SK-N-SH treated with all-trans-retinoic acid at 6 μM for 48 hours (cell line): ENCODE data around the gene GPSM1.

Experiments
- ARNTL ChIP-seq: fragments of 450-650 bp; formaldehyde crosslinking; IDR thresholded peaks from 2 replicates; pipeline ENCODE4 v1.5.0; 2020; ENCODE audit warnings: low read depth, mild to moderate bottlenecking, moderate library complexity, borderline replicate concordance
- BACH2 ChIP-seq: fragments of 250-450 bp; sonication (Bioruptor Pico); IDR thresholded peaks from 2 replicates; pipeline ENCODE4 v1.9.0; 2021; ENCODE audit warnings: mild to moderate bottlenecking, borderline replicate concordance
- ESRRG ChIP-seq: fragments of 250-450 bp; sonication (Bioruptor Pico); IDR thresholded peaks from 2 replicates; pipeline ENCODE4 v1.6.1; 2021; ENCODE audit warnings: mild to moderate bottlenecking
- ISL1 ChIP-seq: fragments of 250-450 bp; sonication (Bioruptor Pico); IDR thresholded peaks from 2 replicates; pipeline ENCODE4 v2.1.2; 2022; ENCODE audit warnings: mild to moderate bottlenecking, moderate library complexity
- PATZ1 ChIP-seq: fragments of 250-450 bp; sonication (Bioruptor Pico); IDR thresholded peaks from 2 replicates; pipeline ENCODE4 v1.8.0; 2020; ENCODE audit warnings: mild to moderate bottlenecking, moderate library complexity, borderline replicate concordance
- PPARA ChIP-seq: fragments of 250-450 bp; sonication (Bioruptor Pico); IDR thresholded peaks from 2 replicates; pipeline ENCODE4 v1.5.0; 2020; ENCODE audit warnings: mild to moderate bottlenecking, borderline replicate concordance
- RARB ChIP-seq: fragments of 250-450 bp; sonication (Bioruptor Pico); IDR thresholded peaks from 2 replicates; pipeline ENCODE4 v1.8.0; 2021; ENCODE audit warnings: mild to moderate bottlenecking, moderate library complexity
- TCF4 ChIP-seq: fragments of 250-450 bp; sonication (Bioruptor Pico); IDR thresholded peaks from 2 replicates; pipeline ENCODE4 v1.8.0; 2021; ENCODE audit warnings: mild to moderate bottlenecking, moderate library complexity, borderline replicate concordance
- ZFP3 ChIP-seq: fragments of 250-450 bp; sonication (Bioruptor Pico); IDR thresholded peaks from 2 replicates; pipeline ENCODE4 v1.5.0; 2020; ENCODE audit warnings: mild to moderate bottlenecking, moderate library complexity
- ZFP30 ChIP-seq: fragments of 450-650 bp; formaldehyde crosslinking; IDR thresholded peaks from 2 replicates; pipeline ENCODE4 v1.5.0; 2022; ENCODE audit warnings: mild to moderate bottlenecking, moderate library complexity
- ZNF565 ChIP-seq: fragments of 450-650 bp; formaldehyde crosslinking; conservative IDR thresholded peaks from 2 replicates; pipeline ENCODE4 v1.5.0; 2020; ENCODE audit warnings: low read depth, mild to moderate bottlenecking, moderate library complexity
- ZNF70 ChIP-seq: fragments of 450-650 bp; formaldehyde crosslinking; IDR thresholded peaks from 2 replicates; pipeline ENCODE4 v1.5.0; 2020; ENCODE audit warnings: mild to moderate bottlenecking, moderate library complexity
- TF ChIP-seq, protein P1 (sequence below): fragments of 250-450 bp; sonication (Bioruptor Pico); IDR thresholded peaks from 2 replicates; pipeline ENCODE4 v1.5.1; 2021; ENCODE audit warnings: mild to moderate bottlenecking, moderate library complexity
- TF ChIP-seq, protein P2 (sequence below): fragments of 250-450 bp; sonication (Bioruptor Pico); IDR thresholded peaks from 2 replicates; pipeline ENCODE4 v1.5.1; 2020; ENCODE audit warnings: low read depth, mild to moderate bottlenecking, moderate library complexity

- TF ChIP-seq PATZ1 (no peak), TCF4 (CRISPR knock-in tag) (no peak), ZFP30 (CRISPR knock-in tag) (no peak), ARNTL (CRISPR knock-in tag) (no peak), ZNF565 (CRISPR knock-in tag) (no peak), RARB (no peak), ZNF70 (CRISPR knock-in tag) (no peak), PPARA (CRISPR knock-in tag) (no peak), BACH2 (no peak), ISL1 (no peak), ESRRG (no peak), ZFP3 (no peak)
- TF ChIP-seq, protein P1, sequence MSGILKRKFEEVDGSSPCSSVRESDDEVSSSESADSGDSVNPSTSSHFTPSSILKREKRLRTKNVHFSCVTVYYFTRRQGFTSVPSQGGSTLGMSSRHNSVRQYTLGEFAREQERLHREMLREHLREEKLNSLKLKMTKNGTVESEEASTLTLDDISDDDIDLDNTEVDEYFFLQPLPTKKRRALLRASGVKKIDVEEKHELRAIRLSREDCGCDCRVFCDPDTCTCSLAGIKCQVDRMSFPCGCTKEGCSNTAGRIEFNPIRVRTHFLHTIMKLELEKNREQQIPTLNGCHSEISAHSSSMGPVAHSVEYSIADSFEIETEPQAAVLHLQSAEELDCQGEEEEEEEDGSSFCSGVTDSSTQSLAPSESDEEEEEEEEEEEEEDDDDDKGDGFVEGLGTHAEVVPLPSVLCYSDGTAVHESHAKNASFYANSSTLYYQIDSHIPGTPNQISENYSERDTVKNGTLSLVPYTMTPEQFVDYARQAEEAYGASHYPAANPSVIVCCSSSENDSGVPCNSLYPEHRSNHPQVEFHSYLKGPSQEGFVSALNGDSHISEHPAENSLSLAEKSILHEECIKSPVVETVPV = no peak
- TF ChIP-seq, protein P2, sequence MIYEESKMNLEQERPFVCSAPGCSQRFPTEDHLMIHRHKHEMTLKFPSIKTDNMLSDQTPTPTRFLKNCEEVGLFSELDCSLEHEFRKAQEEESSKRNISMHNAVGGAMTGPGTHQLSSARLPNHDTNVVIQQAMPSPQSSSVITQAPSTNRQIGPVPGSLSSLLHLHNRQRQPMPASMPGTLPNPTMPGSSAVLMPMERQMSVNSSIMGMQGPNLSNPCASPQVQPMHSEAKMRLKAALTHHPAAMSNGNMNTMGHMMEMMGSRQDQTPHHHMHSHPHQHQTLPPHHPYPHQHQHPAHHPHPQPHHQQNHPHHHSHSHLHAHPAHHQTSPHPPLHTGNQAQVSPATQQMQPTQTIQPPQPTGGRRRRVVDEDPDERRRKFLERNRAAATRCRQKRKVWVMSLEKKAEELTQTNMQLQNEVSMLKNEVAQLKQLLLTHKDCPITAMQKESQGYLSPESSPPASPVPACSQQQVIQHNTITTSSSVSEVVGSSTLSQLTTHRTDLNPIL (CRISPR knock-in tag) = no peak
Measured at GRCh38 chr9:136284311-136284710, 43.0 kb upstream of the GPSM1 start.
